MM.1S (cell line): Measurements from ENCODE around the gene ANHX.

Source experiments
- CTCF ChIP-seq: fragments of 300-600 bp; sonication (generic); IDR thresholded peaks from 2 replicates; pipeline ENCODE4 v1.5.1; 2016; ENCODE audit warnings: antibody characterized with exemption, low read length, mixed read lengths
- EZH2 ChIP-seq: fragments of 300-600 bp; sonication (generic); optimal IDR thresholded peaks from 2 replicates; pipeline ENCODE3; 2017; ENCODE audit warnings: low read depth, mild to moderate bottlenecking, antibody characterized with exemption, low read length, mixed read lengths

DNA sequence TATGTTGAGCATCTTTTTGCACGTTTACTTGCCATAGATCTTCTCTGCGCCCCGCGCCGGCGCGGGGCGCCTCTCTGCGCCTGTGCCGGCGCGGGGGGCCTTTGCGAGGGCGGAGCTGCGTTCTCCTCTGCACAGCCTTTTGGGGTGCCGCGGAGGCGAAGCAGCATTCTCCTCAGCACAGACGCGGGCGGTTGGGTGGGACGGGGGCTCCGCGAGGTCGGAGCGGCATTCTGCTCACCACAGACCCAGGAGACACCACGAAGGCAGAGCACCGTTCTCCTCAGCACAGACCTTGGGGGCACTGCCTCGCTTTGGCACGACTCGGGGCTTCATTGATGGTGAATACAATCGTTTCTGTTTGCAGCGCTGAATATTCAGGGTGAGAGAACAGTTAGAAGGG is 28.5 kb upstream of the ANHX start:
- TF ChIP-seq CTCF (no peak), EZH2 (no peak)
